ENCODE measurements around the gene TMPRSS2.

Gene TMPRSS2

DNA sequence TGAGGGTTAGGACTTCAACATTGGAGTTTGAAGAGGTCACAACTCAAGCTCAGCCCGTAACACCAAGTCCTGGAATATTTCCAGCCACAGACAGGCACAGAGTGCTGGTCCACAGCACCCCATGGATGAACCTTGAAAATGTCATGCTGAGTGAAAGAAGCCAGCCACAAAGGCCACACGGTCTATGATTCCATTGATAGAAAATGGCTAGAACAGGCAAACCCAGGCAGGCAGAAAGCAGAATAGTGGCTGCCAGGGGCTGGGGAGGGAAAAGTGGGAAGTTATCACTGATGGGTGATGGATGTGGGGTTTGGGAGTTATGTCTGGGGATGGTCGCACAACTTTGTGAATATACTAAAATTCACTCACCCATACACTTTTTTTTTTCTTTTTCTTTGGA is 60.6 kb downstream of the TMPRSS2 start:
- no peak for DNase-seq (ENCODE audit: low spot score)

DNA sequence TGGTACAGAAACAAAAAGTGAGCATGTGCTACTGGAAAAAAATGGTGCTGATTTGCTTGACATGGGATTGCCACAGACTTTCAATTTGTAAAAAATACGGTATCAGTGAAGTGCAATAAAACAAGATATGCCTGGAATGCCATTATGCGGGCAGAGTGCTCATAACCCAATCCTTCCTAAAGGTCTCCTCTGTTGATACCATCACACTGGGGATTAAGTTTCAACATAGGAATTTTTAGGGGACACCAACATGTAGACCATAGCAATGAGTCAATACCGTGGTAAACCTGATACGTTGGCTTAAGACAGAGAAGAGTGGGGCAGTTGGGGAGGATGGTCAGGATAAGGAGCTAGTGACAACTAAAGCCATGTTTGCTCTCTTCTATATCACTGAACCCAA is 61.4 kb downstream of the TMPRSS2 start:
- DNase-seq (ENCODE audit: low spot score): no peak

DNA sequence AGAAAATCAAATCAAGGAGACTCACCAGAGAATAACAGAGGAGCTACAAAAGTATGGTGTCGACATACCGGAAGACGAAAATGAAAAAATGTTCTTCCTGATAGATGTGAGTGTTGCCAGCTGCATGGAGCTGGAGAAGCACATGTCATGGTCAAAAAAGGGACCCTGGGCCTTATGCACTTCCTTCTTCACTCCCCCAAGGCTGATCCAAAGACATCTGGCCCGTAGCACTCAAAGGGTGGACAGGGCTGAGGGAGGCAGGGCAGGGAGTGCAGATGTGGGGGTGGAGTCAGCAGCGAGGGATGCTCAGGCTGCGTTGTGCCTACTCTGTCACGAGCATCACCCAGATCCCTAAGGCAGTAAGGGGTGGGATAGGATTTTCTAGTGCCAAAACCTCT is 62.5 kb downstream of the TMPRSS2 start:
- DNase-seq (ENCODE audit: low spot score): no peak

DNA sequence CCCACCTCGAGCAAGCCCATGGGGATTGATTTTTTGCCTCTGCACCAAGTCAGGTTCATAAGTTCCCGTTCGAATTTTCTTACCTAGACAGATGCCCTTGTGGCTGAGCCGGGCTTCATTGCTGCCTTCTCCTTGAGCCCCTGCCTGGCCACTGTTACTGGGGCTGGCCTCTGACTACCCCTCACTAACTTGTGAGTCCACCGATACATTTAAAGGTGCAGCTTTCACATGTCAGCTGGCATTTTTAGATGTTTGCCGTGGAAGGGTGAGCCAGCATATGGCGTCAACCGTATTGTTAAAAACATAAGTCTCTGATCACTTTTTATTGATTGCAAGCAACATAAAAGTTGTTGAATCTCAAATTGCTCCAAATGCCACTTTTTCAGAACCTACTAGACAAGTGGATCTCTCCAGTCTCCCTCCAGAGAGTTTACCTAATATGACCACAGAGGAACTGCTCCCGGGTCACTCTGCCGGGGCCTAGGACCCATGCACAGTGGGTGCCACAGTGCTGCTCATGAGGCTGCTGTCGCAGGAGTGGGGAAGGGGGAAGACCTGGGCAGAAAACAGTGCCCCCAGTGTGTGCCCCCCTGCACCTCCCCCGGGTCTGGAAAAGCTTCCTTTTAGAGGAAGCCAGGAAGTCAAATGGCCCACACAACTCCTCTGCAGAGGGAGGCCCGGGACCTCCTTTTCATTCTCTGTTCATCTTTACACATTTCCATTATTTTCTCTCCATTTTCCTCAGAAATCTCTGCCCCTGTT is 63.1 kb downstream of the TMPRSS2 start:
- no peak for DNase-seq (ENCODE audit: low spot score)

DNA sequence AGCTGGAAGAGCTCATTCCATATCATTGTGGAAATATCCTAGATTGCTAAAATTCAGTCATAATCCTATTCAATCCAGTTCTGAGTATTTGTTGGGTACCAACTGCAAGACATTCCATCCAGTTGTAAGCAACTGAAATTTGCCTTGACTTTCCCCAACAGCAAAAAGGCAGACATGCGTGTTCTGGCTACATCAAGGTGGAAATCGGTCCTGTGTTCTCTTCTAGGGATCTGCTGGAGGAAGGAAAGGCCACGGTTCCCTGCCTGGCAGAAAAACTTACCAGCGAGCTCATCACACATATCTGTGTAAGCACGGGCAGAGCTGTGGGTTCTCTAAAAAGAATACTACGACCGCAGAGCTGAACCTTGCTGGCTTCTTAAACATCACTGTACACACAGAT is 64.4 kb downstream of the TMPRSS2 start:
- no peak for DNase-seq (ENCODE audit: low spot score)

DNA sequence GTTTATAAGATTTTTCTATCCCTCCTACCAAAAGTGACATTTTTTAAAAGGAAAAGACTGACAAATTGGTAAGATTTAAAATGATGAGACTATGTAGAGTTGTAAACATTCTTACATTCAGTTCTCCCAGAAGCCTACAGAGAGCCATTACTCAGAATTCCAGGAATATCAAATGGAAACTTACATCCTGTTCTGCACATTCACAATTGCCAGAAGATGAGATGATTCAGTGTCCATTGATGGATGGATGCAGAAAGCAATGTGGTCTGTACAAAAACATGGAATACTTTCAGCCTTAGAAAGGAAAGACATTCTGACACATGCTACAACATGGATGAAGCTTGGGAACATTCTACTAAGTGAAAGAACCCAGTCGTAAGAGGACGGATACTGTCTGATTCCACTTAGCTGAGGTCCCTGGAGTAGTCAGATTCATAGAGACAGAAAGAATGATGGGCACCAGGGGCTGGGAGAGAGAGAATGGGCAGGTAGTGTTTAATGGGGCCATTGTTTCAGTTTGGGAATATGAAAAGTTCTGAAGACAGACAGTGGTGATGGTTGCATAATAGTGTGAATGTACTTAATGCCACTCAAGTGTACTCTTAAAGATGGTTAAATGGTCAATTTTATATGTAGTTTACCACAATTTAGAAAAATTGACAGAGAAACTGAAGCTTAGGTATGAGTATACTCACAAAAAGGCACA is 65.3 kb downstream of the TMPRSS2 start:
- no peak for DNase-seq (ENCODE audit: low spot score)

DNA sequence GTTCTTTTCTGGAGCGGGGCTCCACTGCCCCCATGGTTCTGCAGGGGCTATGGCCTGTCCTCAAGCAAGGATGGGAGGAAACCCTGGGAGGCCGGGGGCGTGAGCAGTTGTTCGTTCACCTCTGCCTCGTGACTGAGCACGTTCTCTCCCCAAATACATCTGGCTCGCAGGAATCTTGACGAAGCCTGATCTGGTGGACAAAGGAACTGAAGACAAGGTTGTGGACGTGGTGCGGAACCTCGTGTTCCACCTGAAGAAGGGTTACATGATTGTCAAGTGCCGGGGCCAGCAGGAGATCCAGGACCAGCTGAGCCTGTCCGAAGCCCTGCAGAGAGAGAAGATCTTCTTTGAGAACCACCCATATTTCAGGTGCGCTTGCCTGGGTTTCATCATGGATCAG is 66.4 kb downstream of the TMPRSS2 start:
- DNase-seq (ENCODE audit: low spot score): no peak

DNA sequence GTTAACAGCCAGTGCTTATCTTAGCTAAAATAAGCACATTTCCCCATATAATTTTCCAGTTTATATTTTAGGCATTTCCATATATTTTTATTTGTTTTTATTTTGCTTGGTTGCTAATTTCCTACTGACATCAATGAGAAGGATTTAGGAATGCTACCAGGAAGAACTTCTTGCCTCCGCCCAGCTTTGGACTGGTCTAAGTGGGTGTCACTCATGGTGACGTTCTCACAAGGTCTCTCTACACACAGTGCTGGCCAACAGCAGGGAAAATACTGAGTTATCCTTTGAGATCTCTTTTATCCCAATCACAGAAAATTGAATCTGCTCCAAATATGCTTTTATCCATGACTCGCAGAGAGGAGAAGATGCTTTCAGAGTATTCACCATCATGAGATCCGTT is 68.7 kb downstream of the TMPRSS2 start:
- DNase-seq (ENCODE audit: low spot score): no peak

DNA sequence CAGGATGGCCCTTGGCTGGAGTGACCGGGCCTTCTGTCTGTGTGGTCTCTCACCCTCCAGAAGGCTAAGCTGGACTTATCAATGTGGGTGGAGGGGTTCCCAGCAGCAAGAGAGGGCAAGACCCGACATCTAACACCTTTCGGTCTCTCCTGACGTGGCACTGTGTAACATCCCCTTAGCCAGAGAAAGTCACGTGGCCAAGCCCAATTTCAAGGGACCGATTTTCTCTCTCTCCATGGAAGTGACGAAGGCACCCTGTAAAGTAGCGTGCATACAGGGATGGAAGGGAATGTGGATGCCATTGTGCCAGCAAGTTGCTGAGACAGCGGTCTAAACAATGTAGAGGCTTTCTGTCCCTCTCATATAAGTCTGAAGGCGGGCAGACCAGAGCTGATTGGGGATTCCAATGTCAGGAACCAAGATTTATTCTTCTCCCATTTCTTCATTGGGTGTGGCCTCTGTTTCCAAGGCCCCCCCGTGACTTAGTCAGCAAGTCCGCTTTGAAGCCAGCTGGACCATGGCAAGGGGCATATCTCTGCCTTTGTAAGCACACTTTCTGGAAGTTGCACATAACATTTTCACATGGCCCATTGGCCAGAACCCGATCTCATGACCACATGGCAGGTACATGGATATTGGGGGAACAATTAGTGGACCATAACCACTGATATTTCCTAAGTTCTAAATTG is 69.4 kb downstream of the TMPRSS2 start:
- DNase-seq (ENCODE audit: low spot score): no peak

DNA sequence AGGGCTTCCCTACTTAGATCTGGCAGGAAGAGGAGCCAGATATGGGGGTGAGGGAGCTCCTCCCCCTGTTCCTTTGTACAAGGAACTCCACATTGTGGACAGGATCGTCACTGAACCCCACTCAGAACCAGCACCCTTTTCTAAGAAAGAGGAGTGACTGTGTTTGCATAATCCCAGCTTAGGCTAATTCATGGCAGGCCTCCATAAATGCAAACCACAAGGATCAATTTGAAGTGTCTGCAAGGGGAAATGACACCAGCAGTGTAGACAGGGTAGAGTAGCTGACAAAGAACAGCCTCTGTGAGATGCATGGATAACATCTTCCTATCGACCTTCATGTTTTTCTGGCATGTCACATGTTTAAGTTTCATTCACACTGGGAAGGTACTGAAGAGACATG is 70.2 kb downstream of the TMPRSS2 start:
- DNase-seq (ENCODE audit: low spot score): no peak

DNA sequence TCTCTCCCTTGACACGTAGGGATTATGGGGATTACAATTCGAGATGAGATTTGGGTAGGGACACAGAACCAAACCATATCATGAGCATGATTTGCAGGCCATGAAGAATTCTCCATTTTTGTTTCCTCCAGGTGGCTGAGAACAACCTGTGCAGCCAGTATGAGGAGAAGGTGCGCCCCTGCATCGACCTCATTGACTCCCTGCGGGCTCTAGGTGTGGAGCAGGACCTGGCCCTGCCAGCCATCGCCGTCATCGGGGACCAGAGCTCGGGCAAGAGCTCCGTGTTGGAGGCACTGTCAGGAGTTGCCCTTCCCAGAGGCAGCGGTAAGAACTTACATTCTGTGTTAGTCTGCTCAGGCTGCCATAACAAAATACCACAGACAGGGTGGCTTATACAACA is 72.3 kb downstream of the TMPRSS2 start:
- DNase-seq (ENCODE audit: low spot score): no peak

DNA sequence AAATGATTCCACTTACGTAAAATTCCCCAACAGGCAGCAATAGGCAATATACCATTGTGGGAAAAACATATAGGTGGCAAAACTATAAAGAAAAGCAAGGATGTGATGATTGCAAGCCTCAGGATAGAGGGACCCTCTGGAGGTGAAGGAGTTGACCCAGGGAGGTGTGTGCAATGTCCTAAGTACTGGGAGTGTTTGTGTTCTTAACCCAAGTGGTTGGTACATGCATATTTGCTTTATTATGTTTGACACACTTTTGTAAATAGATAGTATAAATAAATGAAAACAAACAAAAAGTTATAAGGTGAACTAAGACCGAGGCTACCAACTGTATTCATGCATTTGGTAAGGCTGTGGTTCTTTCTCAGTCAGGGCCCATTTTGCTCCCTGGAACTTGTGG is 74.4 kb downstream of the TMPRSS2 start:
- DNase-seq (ENCODE audit: low spot score): no peak

DNA sequence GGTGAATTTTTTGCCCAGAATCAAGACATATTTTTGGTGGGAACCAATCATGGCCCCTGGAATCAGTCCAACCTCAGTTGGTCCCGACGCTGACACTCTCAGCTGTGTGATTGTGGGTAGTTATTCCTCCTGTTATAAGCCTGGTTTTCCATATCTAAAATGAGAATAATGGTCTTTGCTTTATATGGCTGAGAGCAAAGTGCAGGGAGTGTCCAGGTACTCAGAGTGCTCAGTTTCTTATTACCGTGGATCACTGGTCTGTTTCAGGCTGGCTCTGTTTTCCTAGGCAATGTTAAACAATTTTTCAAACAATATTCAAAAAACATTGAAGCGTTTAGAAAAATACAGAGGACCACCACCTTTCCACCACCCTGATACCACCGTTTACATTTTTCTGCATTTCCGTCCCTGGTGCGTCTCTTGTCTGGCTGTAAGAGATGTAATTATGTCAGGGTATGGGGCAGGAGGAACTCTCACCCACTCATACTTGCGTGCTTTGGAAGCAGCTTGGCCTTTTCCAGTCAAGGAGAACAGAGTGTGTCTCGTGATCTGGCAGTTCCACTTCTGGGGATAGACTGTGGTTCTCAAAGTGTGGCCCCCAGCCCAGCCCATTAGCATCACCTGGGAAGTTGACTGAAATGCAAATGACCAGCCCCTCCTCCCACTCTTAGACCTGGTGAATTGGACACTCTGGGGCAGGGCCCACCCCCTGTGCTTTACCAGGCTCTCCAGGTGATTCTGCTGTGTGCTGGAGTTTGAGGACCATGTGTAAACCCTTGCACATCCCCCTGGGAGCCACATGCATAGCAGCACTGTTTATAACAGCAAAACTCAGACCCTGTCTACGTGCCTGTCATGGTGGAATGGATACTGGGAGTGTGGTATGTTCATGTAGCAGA is 75.1 kb downstream of the TMPRSS2 start:
- no peak for DNase-seq (ENCODE audit: low spot score)

DNA sequence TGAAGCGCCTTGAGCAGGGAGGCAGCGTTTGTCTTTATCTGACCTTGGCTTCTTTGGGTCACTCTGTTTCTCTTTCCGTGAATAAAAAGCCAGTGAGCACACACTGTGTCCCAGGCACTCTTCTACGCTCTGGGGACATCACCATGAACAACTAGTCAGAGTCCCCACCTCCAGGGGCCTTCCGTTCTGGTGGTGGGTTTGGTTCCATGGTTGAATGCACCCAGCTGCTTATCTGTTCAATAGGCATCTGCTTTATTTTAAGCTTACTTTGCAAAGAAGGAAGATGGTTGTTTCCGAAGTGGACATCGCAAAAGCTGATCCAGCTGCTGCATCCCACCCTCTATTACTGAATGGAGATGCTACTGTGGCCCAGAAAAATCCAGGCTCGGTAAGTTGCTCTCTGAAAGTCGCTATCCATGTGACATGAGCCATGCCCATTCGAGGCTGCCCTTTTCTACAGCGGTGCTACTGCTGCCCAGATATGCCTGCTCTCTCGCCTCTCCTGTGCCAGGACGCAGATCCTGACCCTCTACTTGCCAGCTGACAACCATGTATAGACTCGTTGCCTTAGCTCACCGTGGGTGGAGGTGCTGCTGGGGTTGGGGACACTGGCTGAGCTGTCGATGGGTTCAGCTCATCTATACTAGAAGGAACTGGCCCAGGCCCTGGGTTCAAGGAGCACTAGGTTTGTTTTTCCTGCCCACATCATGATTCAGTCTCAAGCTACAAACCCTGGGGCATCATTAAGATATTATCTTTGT is 76.0 kb downstream of the TMPRSS2 start:
- no peak for DNase-seq (ENCODE audit: low spot score)

DNA sequence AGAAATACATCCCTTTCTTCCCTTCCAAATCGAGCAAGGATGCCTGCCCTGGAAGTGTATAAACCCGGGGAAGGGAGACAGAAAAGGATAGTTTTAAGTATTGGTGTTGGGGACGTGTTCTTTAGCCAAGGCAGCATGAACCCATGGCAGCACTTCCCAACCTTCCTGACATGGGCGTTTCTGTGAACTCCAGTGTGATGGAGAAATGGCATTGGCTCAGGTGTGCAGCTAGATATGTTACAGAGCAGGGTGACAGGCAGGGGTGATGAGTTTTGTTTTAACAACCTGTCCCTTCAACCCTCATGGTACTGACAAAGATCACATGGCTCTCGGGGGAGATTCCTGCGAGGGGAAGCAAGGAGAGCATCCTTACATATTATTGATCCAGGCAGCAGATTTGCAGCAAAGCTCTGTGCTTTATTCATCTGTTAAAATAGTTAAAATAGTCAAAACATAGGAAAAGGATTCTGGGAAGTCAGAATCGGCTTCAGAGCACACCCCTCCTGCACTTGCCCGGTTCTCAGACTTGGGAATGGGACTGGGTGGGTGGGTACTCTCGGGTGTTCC is 78.0 kb downstream of the TMPRSS2 start:
- no peak for DNase-seq (ENCODE audit: low spot score)

DNA sequence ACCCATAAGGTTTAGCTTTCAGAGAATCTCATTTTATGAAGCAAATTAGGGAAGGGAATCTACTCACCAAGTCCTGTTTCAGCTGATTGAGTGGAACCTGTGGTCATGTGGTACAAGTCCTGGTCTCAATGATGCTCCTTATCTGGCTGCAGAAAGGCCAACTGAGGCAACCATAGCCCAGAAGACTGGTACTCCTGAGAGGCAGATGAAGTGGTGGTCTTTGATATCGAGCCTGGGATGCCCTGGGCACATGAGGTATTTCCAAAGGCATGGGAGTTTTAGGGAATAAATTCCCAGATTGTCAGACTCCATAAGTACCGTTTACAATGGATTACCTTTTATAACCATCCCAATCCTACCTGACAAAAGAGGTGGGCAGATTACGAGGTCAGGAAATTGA is 78.7 kb downstream of the TMPRSS2 start:
- DNase-seq (ENCODE audit: low spot score): no peak

DNA sequence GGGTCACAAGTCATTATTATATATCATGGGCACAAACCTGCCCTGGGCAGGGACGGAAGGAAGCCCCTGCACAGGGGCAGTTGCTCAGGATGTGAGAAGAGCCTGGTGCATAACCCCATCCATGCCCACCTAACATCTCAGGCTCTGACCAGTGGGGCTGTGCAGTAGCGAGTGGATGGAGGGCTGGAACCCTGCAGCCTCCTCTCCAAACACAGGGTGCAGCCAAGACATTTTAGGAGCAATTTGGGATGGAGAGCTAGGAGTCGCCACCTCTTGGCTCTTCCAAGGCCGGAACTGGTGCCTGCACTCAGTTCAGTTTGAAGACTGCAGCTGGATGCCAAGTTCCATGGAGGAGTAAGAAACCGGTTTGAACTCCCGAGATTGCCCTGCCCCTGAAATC is 79.1 kb downstream of the TMPRSS2 start:
- no peak for DNase-seq (ENCODE audit: low spot score)

DNA sequence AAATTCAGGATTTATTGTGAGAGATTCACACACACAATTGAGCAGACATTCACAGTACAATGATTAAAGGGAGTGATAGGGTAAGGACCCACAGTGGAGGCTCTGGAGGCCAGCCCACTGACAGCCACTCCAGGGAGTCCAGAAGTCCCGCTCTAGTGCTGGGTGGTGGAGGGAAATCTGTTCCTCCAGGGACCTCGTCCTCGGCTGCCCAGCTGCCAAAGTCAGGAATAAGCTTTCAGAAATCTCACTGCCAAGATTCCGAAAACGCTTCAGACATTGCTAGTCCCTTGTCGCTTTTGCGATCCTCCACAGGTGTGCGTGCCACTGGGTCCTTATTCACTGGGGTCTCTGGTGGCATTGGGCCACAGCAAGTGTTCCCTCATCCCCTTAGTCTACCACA is 79.6 kb downstream of the TMPRSS2 start:
- DNase-seq (ENCODE audit: low spot score): no peak

DNA sequence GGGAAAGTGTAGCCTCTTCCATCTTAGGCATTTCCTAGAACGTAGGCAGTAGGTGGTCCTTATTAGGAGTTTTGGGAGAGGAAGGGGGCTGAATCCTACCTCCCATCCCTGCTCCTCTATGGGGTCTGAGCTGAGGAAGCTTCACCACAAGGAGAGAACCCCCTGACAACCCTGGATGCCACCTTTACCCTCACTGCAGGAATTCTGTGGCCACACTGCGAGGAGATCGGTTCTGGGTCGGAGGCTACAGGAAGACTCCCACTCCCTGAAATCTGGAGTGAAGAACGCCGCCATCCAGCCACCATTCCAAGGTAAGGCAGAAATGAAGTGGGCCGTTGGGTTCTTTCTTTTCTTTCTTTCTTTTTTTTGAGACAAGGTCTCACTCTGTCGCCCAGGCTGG is 80.4 kb downstream of the TMPRSS2 start:
- no peak for DNase-seq (ENCODE audit: low spot score)

DNA sequence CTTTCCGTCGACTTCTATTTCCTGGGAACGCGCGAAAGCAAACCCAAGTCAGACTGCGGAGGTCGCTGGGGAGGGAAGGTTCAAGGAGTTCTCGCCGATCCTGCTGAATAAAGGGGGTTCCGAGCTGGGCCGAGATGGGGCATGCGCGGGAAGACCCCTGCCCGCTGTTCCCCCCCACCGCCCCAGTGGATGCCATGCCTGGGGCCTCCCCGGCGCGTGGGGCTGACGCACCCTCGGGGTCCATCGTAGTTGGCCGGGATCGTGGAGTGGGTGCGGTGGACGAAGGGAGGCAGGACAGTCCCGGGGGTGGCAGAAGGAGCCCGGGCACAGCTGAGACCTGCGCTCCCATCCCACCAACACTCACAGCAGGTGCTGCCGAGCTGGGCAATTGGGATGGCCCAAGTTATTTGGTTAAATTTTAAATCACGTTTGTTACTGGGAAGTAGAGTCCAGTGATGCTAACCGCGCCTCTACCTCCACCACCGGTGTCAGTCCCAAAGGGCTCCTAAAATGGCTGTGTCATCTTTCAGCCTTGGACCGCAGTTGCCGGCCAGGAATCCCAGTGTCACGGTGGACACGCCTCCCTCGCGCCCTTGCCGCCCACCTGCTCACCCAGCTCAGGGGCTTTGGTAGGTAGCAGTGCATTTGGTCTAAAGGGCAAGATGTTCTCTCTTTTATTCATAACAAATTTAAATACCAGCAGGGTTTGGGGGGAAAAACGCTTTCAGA is 81.1 kb downstream of the TMPRSS2 start:
- no peak for DNase-seq (ENCODE audit: low spot score)
